Endothelial cell of umbilical vein (primary cell): ENCODE measurements around the gene RASA1. TPM values are rescaled to one million over a fixed set of nuclear protein-coding genes. Genes with fewer than 3 reads are reported as not detected.

Source experiments
- BruUV-seq: library from RNA; stranded (reverse); fragments of 400-500 nt; replicated peaks from 2 replicates; lab custom pipeline; 2021; lab: Mats Ljungman, UMichigan
- CTCF ChIA-PET: fragments of 300-600, 350-600 bp; sonication (Branson Sonifier 250); formaldehyde crosslinking; loops from one replicate; lab custom pipeline; 2021; ENCODE audit warnings: antibody characterized with exemption, inconsistent platforms; lab: Charles Lee
- POLR2A ChIA-PET: fragments of 300-600, 350-600 bp; sonication (Branson Sonifier 250); formaldehyde crosslinking; loops from one replicate; lab custom pipeline; 2021; ENCODE audit warnings: antibody characterized with exemption, inconsistent platforms; lab: Charles Lee
- DNase-seq: peaks from one replicate; pipeline ENCODE4 v3.0.0-alpha.2; 2011; ENCODE audit warnings: low read depth, low spot score
- FAIRE-seq: peaks from 2 replicates; lab custom pipeline; 2011; peaks lifted over from hg19 to GRCh38; lab: Jason Lieb, UNC
- H2AFZ ChIP-seq: 2 replicates; pipeline ENCODE4 v1.6.0; 2012; ENCODE audit warnings: low read depth, low read length, control low read depth, inconsistent platforms
- H3K27ac ChIP-seq: 2 replicates; pipeline ENCODE4 v1.5.1; 2011; ENCODE audit warnings: low read depth, mild to moderate bottlenecking, control low read depth, low read length, moderate library complexity; ENCODE audit not compliant: insufficient read depth
- H3K27me3 ChIP-seq, 2 experiments: 2 replicates each; pipeline versions ENCODE4 v1.6.0 to v1.6.1; 2011; ENCODE audit warnings: low read length in 2 of 2, mixed read lengths in 1 of 2; ENCODE audit not compliant: control insufficient read depth in 2 of 2, insufficient read depth in 2 of 2
- H3K36me3 ChIP-seq, 2 experiments: 2 replicates in 1 of 2; 3 replicates in 1 of 2; pipeline ENCODE4 v1.5.1; 2011; ENCODE audit warnings: low read length in 2 of 2, mild to moderate bottlenecking in 1 of 2, moderate library complexity in 1 of 2; ENCODE audit not compliant: control insufficient read depth in 2 of 2, insufficient read depth in 2 of 2; ENCODE audit errors: extremely low read depth in 1 of 2
- H3K4me1 ChIP-seq: 3 replicates; pipeline ENCODE4 v1.5.1; 2011; ENCODE audit warnings: mild to moderate bottlenecking, low read length; ENCODE audit not compliant: control insufficient read depth, insufficient read depth; ENCODE audit errors: extremely low read depth
- H3K4me2 ChIP-seq: 2 replicates; pipeline ENCODE4 v1.6.1; 2011; ENCODE audit warnings: low read length, control low read depth, mixed read lengths; ENCODE audit not compliant: insufficient read depth
- H3K4me3 ChIP-seq, 3 experiments: fragments of 200-600 bp in 1 of 3; sonication (generic), shearing (Covaris generic) in 1 of 3; replicated peaks in 1 of 3; 2 replicates each; pipeline ENCODE4 v1.5.1; 2011 to 2016; ENCODE audit warnings: control low read depth in 3 of 3, low read length in 3 of 3, mild to moderate bottlenecking in 2 of 3, inconsistent platforms in 1 of 3, low read depth in 1 of 3, moderate library complexity in 1 of 3; ENCODE audit not compliant: insufficient read depth in 1 of 3
- H3K79me2 ChIP-seq: 2 replicates; pipeline ENCODE4 v1.6.0; 2012; ENCODE audit warnings: low read length, inconsistent platforms; ENCODE audit not compliant: control insufficient read depth, insufficient read depth
- H3K9ac ChIP-seq: replicated peaks from 2 replicates; pipeline ENCODE3; 2011; ENCODE audit warnings: low read length, control low read depth; ENCODE audit not compliant: insufficient read depth; ENCODE audit errors: extremely low read depth
- H3K9me1 ChIP-seq: replicated peaks from 3 replicates; pipeline ENCODE4 v1.6.0; 2011; ENCODE audit warnings: mild to moderate bottlenecking, low read length; ENCODE audit not compliant: control insufficient read depth, insufficient read depth; ENCODE audit errors: extremely low read depth
- H3K9me3 ChIP-seq: replicated peaks from 2 replicates; pipeline ENCODE4 v1.5.1; 2012; ENCODE audit warnings: low read length, inconsistent platforms; ENCODE audit not compliant: control insufficient read depth, insufficient read depth
- H4K20me1 ChIP-seq: replicated peaks from 2 replicates; pipeline ENCODE3; 2011; ENCODE audit warnings: mild to moderate bottlenecking, low read length; ENCODE audit not compliant: control insufficient read depth, insufficient read depth; ENCODE audit errors: extremely low read depth
- FOS ChIP-seq: IDR thresholded peaks from 2 replicates; pipeline ENCODE4 v1.6.1; 2011; ENCODE audit warnings: mild to moderate bottlenecking, low read length, moderate library complexity, borderline replicate concordance; ENCODE audit not compliant: insufficient read depth
- GATA2 ChIP-seq: IDR thresholded peaks from 2 replicates; pipeline ENCODE4 v1.7.0; 2011; ENCODE audit warnings: low read depth, mild to moderate bottlenecking, moderate library complexity, mixed read lengths, low read length; ENCODE audit not compliant: insufficient read length, insufficient read depth
- POLR2A ChIP-seq: IDR thresholded peaks from 2 replicates; pipeline ENCODE4 v1.6.1; 2012; ENCODE audit warnings: low read depth, mild to moderate bottlenecking, control low read depth, low read length
- POLR2AphosphoS5 ChIP-seq: IDR thresholded peaks from 2 replicates; pipeline ENCODE4 v1.6.1; 2012; ENCODE audit warnings: low read depth, mild to moderate bottlenecking, control low read depth, low read length, moderate library complexity; ENCODE audit not compliant: insufficient read depth
- dilution Hi-C: fragments of 300-500 bp; cut with MboI; formaldehyde crosslinking; loops from one replicate; pipeline ENCODE4 v1.15.0; 2019; ENCODE audit warnings: low sequenced_read_pairs; ENCODE audit not compliant: extremely low pct_ligation_motif_present
- intact Hi-C: fragments of 100-400 bp; cut with micrococcal nuclease; formaldehyde crosslinking; loops from one replicate; pipeline ENCODE4 v1.10.0; 2022
- polyA plus RNA-seq, 4 experiments: library from polyadenylated mRNA; depleted of rRNA in 3 of 4; stranded (reverse) in 3 of 4; unstranded in 1 of 4; fragments of >200 nt; gene quantifications; 2 replicates each; pipeline versions ENCODE4 v1.2.1 to v1.2.3, GENCODE V29; 2011 to 2012; ENCODE audit warnings: missing spikeins in 1 of 4
- total RNA-seq: library from RNA; stranded (reverse); gene quantifications from 2 replicates; pipeline ENCODE4 v1.2.3, GENCODE V29; 2021
- TF ChIP-seq, protein P1 (sequence below): IDR thresholded peaks from 2 replicates; pipeline ENCODE4 v1.6.1; 2011; ENCODE audit not compliant: insufficient read depth, insufficient read length
- TF ChIP-seq, protein P2 (sequence below), 2 donors: IDR thresholded peaks; 1 replicate in 1 of 2; 2 replicates in 1 of 2; pipeline ENCODE4 v1.5.1; 2011; ENCODE audit warnings: low read length in 2 of 2, mild to moderate bottlenecking in 2 of 2, moderate library complexity in 2 of 2, control low read depth in 1 of 2, inconsistent platforms in 1 of 2, low read depth in 1 of 2; ENCODE audit not compliant: insufficient read depth in 1 of 2; ENCODE audit errors: extremely low read depth in 1 of 2

RASA1 gene
- total and polyA plus RNA-seq, 2 donors (not counting 3 experiments of a cell fraction or from before 2014, with no cell fraction given): 23.1 to 42.0 TPM

DNA sequence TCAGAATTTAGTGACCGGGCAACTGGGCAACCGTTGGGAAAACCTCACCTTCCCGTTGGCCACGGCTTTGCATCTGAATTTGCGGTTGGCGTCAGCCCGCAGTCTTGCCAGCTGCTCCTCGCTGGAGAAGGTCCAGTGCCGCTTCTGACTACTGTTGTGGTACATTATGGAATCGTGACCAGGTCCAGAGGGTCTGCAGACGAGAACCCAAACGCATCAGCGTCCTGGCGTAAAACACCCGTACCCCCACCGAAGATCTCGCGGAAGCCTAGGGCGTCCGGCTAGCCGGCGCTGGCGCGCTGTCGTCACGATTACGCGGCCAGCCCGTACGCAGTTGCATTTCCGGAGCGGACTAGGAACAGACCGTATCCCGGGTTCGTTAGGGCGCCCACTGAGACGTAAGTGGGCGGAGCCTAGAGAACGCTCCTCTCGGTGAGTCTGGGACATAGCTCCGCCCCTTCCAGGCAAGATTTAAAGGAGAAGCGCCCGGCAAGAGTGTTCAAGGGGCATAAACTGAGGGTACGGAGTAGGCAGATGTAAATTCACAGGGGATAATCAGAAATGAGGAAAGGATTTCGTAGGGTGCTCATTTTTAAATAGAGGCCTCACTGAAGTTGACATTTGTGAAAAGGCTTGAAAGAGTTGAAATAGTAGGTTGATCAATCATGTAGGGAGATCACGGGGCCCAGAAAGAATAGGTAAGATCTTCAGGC, 145.1 kb downstream of the RASA1 start, which contains the start of gene CCNH:
TSS of gene CCNH (minus strand) at position 301 of the 713 bp plus-strand sequence. CDS start at position 165, 136 bp downstream.
- peak; percentile 100 for FAIRE-seq
- POLR2A ChIA-PET: interaction anchor here (0.6 to 1.2 kb wide), 2 partner anchors 10 to 389 kb away, joined by 3 read pairs; no protein-coding TSS in a partner anchor
- CTCF ChIA-PET: interaction anchor here (0.9 to 4.2 kb wide), 5 partner anchors 8 to 1278 kb away, joined by 3 to 33 read pairs (median 4); no protein-coding TSS in a partner anchor
- Histone ChIP-seq H3K9me3 (no peaks in the 10 kb centered on the region), H3K4me2 (peak within 1 kb of the TSS; percentile 88), H2AFZ (peak within 1 kb of the TSS; percentile 98), H3K9ac (peak within 1 kb of the TSS; percentile 98), H3K4me1 (peaks cover 18% of the 10 kb centered on the region), H4K20me1 (peaks cover 3% of the 10 kb centered on the region), H3K27me3 (no peaks in the 10 kb centered on the region), H3K36me3 (peaks cover 2 to 7% of the 10 kb centered on the region in 2 experiments), H3K79me2 (peaks cover 39% of the 10 kb centered on the region), H3K9me1 (no peaks in the 10 kb centered on the region), H3K4me3 (peak within 1 kb of the TSS; percentile 71 to 96 (median 94)), H3K27ac (peak within 1 kb of the TSS; percentile 97)
- DNase-seq: peak; percentile 98
- dilution Hi-C loops (no loop called here), intact Hi-C loops (loop anchor here (1.0 to 5.0 kb wide), 6 partner anchors 10 to 1472 kb away; partner anchors contain the start of gene COX7C)
- TF ChIP-seq, protein P1, sequence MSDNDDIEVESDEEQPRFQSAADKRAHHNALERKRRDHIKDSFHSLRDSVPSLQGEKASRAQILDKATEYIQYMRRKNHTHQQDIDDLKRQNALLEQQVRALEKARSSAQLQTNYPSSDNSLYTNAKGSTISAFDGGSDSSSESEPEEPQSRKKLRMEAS: no peak
- TF ChIP-seq POLR2AphosphoS5 (peak; percentile 87), FOS (no peak), GATA2 (no peak), POLR2A (peak; percentile 89)
- TF ChIP-seq, protein P2, sequence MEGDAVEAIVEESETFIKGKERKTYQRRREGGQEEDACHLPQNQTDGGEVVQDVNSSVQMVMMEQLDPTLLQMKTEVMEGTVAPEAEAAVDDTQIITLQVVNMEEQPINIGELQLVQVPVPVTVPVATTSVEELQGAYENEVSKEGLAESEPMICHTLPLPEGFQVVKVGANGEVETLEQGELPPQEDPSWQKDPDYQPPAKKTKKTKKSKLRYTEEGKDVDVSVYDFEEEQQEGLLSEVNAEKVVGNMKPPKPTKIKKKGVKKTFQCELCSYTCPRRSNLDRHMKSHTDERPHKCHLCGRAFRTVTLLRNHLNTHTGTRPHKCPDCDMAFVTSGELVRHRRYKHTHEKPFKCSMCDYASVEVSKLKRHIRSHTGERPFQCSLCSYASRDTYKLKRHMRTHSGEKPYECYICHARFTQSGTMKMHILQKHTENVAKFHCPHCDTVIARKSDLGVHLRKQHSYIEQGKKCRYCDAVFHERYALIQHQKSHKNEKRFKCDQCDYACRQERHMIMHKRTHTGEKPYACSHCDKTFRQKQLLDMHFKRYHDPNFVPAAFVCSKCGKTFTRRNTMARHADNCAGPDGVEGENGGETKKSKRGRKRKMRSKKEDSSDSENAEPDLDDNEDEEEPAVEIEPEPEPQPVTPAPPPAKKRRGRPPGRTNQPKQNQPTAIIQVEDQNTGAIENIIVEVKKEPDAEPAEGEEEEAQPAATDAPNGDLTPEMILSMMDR (IDR thresholded peaks at IDR 0.05; ENCODE audit: extremely low read depth in 1 of 2, insufficient read depth in 1 of 2, low read depth in 1 of 2, low read length in 2 of 2): no peak
- no TSS peak for BruUV-seq
